GM21737 (cell line): ENCODE data around the gene MMD.
"Not testable (repeated sequence)": the region's sequence is repeated elsewhere in the genome, so short reads cannot be mapped to it uniquely, and the experiment has no call there.

Experiments
- ATAC-seq: cut with Tn5 transposase; IDR thresholded peaks from one replicate; pipeline ENCODE4 v1.9.1; 2021; ENCODE audit warnings: mild to moderate bottlenecking, moderate library complexity; ENCODE audit not compliant: unreplicated experiment

The MMD gene, protein sequence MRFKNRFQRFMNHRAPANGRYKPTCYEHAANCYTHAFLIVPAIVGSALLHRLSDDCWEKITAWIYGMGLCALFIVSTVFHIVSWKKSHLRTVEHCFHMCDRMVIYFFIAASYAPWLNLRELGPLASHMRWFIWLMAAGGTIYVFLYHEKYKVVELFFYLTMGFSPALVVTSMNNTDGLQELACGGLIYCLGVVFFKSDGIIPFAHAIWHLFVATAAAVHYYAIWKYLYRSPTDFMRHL

DNA sequence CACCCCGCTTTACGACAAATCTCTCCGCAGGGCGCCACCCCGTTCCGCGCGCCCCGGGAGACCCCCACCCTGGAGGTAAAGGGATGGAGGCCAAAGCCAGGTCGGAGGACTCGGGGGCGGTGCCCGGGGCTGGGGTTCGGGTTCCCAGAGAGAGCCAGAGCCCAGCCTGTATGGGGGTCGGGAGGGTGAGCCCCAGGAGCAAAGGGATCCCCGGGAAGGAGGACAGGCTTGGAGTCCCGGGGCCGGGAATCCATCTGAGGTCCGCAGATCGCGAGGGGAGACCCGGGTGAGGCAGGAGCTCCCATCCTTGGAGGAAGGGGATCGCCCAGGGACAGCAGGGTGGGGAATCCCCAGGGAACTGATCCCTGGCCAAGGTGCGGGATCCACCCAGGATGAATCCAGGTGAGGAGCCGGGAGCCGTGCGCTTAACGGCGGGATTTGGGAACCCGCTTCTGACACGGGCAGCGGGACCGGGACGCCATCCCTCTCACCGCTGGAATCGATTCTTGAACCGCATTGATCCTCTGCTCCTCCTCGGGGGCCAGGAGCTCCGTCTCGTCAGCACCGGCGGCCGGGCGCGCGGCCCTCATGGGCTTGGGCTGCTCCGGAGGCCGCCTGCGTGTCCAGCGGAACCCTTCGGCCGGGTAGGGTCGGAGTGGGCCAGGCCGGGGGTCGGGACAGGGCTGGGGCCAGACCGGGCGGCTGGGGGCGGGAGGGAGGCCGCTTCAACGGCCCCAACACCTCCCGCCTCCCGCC, at the start of gene MMD:
MMD (minus strand) TSS at position 657 of the 756 bp plus-strand sequence; CDS start at position 517, 140 bp downstream.
- ATAC-seq = peak; percentile 8

DNA sequence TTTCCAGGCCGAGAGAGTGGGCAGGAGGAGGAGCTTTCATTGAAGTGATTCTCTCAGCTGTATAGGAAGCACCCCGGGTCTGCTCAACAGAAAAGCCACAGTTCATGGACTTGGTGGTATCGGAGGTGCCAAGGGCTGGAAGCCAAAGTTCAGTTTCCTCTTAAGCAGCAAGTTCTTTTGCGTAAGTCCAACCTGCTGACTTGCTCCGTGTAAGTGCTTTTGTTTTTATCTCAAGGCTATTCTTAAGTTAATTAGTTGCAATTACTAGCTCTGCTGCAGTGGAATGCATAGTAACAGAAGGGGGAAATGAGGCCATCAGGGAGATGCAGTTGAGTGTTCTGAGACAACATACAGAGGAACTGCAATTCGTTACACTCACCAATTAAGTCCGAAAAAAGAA, 45.0 kb upstream of the MMD start:
- ATAC-seq = no peak

DNA sequence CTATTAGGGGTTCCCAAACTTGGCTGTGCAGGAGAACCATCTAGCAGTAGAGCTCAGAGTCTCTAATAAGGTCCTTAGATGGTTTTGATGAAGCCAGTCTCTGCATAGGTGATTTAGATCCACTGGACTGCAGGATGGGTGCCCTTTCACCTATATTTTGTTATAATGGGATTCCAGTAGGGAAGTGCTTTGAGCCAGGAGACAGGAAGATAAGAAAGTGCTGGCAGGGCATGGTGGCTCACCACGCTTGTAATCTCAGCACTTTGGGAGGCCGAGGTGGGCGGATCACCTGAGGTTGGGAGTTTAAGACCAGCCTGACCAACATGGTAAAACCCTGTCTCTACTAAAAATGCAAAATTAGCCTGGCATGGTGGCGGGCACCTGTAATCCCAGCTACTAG, 44.1 kb upstream of the MMD start:
- not testable (repeated sequence) for ATAC-seq

DNA sequence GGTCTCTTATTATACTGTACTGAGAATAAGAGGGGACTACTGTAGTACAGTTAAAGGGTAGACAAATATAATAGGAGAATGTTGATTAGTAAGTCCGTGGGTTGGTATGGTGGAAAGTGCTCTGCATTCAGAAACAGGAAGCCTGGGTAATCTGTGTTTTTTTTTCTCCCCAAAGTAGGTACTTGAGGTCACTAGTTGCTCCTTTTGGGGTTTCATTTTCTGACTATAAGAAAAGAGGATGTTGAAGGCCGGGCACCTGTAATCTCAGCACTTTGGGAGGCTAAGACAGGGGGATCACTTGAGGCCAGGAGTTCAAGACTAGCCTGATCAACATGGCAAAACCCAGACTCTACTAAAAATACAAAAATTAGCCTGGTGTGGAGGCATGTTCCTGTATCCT, 42.0 kb upstream of the MMD start:
- peak; percentile 60 for ATAC-seq

DNA sequence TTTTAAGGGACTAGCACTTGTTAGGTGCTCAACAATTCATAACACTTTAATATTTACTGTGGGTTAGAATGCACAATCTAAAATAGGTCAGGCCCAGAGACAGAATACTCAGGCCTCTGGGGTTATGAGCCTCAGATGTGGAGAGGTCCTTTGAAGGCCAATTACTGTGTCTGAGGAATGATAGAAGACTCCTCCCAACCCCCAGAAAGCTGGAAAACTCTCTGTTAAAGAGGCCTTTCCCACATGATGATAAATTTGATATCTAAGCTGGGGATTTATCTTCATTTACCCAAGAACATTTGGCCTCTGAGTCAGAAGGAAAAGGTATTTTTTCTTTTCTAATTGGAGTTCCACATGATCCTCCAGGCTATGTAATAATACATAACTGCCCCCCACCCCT, 41.1 kb upstream of the MMD start:
- ATAC-seq = no peak

DNA sequence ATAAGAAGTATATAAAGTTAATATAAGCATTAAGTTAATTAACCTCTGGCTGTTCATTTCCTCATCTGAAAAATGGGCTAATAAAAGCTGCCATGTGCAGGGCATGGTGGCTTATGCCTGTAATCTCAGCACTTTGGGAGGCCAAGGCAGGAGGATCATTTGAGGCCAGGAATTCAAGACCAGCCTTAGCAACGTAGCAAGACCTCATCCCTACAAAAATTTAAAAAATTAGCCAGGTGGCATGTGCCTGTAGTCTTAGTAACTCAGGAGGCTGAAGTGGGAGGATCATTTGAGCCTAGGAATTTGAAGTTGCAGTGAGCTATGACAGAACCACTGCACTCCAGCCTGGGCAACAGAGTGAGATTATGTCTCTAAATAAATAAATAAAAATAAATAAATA, 40.6 kb upstream of the MMD start:
- no peak for ATAC-seq

DNA sequence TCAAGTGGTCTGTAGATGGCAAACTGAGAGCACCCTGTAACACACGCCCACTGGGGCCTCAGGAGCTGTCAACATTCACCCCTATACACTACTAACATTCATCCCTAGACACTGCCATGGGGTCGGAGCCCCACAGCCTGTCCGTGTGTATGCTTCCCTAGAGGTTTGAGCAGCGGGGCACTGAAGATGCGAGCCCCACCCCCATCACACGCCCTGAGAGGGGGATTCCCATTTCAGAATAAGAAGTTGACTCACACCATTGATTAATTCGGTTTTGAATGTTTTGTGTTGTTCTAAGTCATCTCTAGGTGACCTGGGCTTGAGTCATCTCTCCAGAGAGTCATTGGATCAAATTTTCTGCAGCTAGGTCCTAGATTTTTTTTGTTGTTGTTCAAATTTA, 37.3 kb upstream of the MMD start:
- no peak for ATAC-seq

DNA sequence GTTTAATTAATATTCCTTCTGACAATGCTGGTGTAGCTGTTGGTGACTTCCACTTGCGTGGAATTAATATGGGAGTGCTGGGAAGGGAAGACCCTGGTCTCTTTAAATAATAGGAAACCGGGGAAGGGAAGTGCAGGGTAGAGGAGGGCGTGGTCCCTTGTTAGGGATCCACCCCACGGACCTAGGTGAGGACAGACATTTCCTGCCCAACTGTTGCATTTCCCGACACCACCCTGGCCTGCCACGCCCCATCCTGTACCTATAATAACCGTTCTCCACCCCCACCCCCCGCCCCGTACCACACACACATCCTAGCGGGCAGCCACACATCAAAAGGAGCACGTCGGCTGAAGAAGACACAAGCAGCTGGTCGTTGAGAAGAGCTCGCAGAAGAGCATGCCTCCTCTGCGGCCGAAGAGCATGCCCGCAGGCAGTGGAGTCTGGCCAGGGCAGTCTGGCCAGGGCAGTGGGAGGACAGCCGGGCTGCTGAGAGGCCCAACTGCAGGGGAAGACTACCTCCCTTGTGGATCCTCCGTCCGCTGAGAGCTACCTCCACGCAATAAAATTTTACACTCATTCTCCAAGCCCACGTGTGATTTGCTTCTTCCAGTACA, 36.8 kb upstream of the MMD start:
- no peak for ATAC-seq

DNA sequence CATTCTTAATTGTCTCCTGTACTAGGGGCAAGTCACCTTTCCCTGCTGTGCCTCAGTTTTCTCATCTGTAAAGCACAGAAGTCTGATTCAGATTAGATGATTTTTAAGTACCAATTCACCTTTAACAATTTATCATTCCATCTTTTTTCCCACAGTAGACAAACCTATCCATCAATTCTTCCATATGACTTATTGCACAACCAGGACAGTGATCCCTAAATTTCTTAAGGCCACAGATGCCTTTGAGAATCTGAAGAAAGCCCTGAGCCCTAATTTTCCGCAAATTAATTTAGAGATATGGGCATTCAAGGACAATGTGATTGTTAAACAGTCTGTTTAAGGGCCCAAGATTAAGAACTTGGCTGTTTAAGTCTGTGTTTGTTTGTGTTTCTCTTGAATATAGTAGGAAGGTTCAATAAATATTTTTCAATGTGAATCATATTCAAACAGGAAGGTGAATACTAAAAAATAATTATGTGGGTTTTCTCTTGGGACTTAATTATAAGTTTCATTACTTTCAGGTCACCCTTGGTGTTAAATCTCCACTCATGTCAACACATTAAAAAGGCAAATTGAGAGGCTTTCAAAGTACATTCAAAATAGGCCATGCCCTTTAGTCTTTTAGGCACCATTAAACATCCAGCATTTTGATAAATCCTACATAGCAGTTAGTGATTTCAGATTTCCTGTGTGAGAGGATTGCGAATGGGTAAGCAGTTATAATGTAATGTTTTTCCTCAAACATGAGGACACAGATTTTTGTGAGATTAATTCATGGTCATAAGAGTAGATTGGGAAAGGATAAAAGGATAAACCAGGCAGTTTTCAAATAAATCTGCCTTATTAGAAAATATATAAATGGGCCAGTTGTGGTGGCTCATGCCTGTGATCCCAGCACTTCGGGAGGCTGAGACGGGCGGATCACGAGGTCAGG, 34.9 kb upstream of the MMD start:
- no peak for ATAC-seq

DNA sequence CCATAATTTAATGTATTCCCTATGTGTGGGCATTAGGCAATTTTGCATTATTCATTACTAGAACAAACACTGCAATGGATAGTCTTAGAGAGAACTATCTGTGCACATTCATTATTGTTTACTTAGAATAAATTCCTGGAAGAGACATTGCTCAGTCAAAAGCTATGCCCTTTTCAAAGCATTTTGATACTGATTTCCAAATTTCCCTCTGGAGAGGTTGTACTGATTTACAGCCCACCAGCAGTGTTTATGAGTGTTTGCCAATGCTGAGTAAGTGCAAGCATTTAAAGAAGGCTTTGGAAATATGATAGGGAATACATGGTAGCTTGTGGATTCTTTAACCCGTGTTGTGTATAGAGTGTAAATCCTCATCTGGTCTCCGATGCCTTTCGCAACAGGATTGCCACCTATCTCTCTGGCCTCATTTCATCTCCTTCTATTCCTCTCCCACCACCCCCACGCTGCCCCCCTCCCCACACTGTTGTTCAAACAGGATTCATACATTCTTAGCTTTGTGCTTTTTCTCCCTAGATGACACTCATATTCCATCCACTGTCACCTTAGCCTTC, 33.4 kb upstream of the MMD start:
- no peak for ATAC-seq

DNA sequence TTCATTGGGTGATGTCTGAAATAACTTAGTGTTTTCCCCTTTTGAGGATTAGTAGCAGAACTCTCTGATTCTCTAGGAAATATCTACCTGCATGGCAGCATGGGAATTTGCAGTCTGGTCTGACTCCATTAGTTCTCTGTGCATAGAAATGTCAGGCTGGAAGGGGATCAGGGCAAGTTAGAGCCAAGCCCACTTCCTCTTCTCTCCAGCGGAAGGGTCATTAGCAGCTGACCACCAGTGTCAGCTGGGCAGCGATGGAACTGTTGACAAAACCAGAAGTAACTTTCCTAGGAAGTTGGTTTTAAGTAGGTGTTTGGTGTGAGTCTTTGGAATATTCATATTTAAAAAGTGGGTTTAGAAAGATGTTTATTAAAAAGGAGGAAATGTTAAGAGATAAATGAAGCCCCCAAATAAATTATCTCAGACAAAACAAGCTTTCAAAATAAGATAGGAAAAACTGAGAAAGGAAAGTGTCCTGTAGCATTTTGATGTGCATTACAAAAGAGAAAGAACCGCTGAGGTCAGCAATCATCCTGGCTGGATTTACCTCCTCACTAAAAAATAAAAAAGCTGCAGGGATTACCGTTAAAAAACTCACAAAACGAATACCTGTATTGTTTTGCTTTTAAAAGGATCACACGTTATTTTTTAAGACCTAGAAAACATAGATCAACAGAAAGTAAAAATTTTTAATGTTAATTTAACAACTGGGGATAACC, 32.4 kb upstream of the MMD start:
- ATAC-seq = no peak

DNA sequence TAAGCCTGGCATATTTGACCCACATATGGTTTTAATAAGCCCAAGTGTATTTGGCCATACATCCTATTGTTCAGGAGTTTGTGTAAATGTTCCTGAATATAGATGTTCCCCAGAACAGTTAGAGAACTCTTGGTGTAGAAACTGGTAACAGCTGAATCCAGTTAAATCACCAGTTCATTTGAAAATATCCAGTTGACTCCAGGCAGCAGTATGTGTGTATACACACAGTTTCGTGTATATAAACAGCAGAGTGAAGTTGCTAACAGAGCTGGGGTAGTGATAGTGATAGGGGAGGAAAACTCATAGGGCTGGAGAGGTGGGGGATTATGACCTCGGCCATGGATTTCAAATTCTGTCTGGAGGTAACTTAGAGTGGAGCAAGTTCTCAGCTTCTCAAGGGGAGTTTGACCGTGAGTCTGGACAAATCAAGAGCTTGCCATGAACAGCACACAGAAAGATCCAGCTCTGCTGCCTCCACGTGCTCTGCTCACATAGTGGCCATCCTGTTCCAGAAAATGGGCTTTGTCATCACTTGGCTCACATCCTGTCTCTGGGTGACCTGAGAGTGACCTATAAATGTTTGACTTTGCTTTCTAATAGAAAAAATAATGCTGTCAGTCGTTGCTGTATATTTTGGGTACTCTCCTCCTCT, 30.6 kb upstream of the MMD start:
- ATAC-seq = peak; percentile 76

DNA sequence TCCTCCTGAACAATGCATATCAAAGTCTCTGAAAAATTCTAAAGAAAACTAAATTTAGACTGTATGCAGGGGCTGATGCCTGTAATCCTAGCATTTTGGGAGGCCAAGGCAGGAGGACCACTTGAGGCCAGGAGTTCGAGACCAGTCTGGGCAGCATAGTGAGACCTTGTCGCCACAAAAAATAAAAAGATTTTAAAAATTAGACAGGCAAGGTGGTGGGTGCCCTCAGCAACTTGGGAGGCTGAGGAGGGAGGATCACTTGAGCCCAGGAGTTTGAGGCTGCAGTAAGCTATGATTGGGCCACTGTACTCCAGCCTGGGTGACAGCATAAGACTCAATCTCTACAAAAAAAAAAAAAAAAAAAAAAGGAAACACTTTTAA, 30.1 kb upstream of the MMD start:
- ATAC-seq = no peak

DNA sequence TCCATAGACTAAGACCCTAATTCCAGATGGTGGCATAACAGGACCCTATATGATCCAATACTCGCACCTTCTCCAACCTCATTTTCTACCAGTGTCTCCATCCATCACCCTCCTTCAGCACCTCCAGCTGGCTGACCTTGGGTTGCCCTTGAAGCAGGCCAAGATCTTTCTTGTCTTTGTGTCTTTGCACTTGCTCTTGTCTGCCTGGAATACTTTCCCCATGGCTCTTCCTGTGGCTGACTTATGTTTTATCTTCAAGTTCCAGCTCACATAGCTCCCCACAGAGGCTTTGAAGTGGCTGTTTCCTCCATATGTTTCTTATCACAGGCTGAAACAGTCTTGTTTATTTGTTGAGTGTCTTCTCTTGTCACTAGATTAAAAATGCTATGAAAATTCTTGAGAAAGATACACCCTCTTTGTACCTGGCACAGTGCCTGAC, 29.6 kb upstream of the MMD start:
- ATAC-seq = no peak

DNA sequence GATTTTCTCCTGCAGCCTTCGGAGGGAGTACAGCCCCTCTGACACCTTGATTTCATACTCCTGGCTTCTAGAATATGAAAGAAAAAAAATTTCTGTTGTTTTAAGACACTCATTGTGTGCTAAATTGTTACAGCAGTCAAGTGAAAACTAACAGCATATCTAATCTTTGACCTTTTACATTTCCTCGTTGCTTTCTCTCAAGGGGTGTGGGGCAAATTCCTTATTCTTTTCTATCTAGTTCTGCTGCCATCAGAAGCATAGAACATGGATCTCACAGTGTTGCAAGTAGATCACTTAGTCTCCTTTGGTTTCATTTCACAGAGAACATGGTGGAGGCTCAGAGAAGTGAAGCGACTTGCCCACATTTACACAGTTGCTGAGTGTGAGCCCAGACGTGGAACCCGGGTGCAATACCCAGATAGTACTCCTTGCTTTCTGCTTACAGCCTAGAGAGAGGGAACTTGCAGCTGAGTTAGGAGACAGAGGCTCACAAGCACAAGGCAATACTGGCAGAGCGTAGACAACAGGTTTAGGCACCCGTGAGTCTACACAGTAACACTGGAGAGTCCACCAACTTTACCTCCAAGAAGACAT, 28.7 kb upstream of the MMD start:
- ATAC-seq = no peak

DNA sequence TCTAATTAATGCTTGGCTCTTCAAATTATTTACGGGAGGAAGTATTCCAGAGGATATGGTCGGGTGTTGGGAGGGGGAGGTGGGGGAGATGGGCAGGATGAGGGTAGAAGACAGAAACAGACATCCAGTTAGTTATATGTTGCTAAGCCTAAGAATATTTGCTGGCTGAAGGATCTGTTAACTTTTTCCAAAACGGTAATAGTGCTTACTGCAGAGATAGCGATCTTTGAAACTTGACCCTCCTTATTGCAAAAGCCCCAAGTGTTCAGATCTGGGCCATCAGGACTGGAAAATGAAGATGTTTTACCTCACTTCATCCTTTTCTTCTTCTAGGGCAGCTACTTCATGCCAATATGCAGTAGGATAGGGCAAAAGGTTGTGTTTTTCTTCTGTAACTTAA, 27.0 kb upstream of the MMD start:
- no peak for ATAC-seq

DNA sequence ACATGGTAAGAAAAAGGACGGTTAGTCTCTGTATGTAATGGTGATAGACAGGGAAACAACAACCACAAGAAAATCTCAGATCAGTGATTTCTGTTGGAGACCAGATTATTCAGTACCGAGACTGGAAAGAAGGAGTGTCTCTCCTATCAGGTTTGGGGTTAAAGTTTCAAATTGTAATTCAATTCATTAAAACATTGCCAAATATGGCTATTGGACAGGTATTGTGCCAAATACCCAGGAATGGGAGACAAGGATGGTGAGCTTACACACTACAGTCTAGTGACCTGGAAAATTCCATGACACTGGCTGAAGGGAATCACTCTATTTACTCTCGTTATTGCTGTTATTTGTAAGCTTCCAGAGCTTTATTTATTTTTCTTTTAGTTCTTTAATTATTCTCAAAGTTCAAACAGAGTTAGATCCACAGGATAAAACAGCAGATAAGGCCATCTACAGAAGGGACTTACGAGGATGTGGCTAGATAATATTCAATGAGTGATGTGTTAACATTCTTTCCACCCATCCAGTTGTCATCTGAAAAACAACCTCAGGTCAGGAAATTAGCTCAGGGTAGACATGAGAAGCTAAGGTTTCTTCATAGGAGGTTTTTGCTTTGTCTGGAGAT, 25.1 kb upstream of the MMD start:
- ATAC-seq = no peak

DNA sequence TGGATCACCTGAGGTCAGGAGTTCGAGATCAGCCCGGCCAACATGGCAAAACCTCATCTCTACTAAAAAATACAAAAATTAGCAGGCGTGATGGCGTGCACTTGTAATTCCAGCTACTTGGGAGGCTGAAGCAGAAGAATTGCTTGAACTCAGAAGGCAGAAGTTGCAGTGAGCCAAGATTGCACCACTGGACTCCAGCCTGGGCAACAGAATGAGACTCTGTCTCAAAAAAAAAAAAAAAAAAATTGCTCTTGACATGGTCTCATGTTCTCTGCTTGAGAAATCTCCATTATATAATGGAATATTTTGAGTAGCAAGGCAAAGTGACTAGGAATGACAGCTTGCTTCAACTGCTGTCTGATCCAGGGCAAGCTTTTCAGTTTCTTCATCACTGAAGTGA, 24.4 kb upstream of the MMD start:
- not testable (repeated sequence) for ATAC-seq
